ENCODE measurements around the gene CERS6. TPM values are rescaled to one million over a fixed set of nuclear protein-coding genes. Genes with fewer than 3 reads are reported as not detected.

The CERS6 gene
- total and polyA plus RNA-seq, 3 experiments from 2014 or later, result 3.6 to 7.8 (median 7.7) TPM

GRCh38 chr2:168564641-168565040 is 108.6 kb downstream of the CERS6 start:
- no peak for DNase-seq
- peaks cover 0 to 10% (median 9%) of the 10 kb centered on the region in 3 donors for H3K4me1 Mint-ChIP-seq
- H3K27me3 ChIP-seq (ENCODE audit: insufficient read depth, low read length, poor library complexity, severe bottlenecking), result no peaks in the 10 kb centered on the region
- peak overlapping the region in 2 of 8 donors; percentile 6 to 11 for H3K27ac Mint-ChIP-seq
- CTCF ChIA-PET, result no interaction called here
- H3K36me3 Mint-ChIP-seq, result peaks cover 0 to 22% (median 6%) of the 10 kb centered on the region in 3 donors
- POLR2A ChIA-PET, result no interaction called here
- H3K9me3 Mint-ChIP-seq, result no peaks in the 10 kb centered on the region
- H3K27me3 Mint-ChIP-seq, result no peaks in the 10 kb centered on the region
- no peaks in the 10 kb centered on the region for H3K36me3 ChIP-seq (ENCODE audit: insufficient read depth, low read length)
- H3K4me1 ChIP-seq (ENCODE audit: insufficient read depth, low read length), result no peaks in the 10 kb centered on the region
- no peak overlapping the region for H3K27ac ChIP-seq (ENCODE audit: low read depth, low read length)
- no peak overlapping the region for H3K4me3 Mint-ChIP-seq
- no peak overlapping the region for H3K4me3 ChIP-seq (ENCODE audit: low read length)
- no peaks in the 10 kb centered on the region for H3K9me3 ChIP-seq (ENCODE audit: low read length)

- H3K27me3 ChIP-seq (ENCODE audit: insufficient read depth, low read length, poor library complexity, severe bottlenecking), result no peaks in the 10 kb centered on the region
- Mint-ChIP-seq H3K4me3 (no peak overlapping the region), H3K27me3 (no peaks in the 10 kb centered on the region), H3K4me1 (peaks cover 0 to 10% (median 9%) of the 10 kb centered on the region in 3 donors), H3K27ac (no peak overlapping the region), H3K9me3 (no peaks in the 10 kb centered on the region), H3K36me3 (peaks cover 0 to 18% (median 6%) of the 10 kb centered on the region in 3 donors)
- H3K27ac ChIP-seq (ENCODE audit: low read depth, low read length), result no peak overlapping the region
- H3K36me3 ChIP-seq (ENCODE audit: insufficient read depth, low read length), result no peaks in the 10 kb centered on the region
- ChIA-PET CTCF (no interaction called here), POLR2A (no interaction called here)
- H3K4me1 ChIP-seq (ENCODE audit: insufficient read depth, low read length), result no peaks in the 10 kb centered on the region
- no peak for DNase-seq
- H3K9me3 ChIP-seq (ENCODE audit: low read length), result no peaks in the 10 kb centered on the region
- H3K4me3 ChIP-seq (ENCODE audit: low read length), result no peak overlapping the region
Measured at GRCh38 chr2:168565112-168565511, 109.0 kb downstream of the CERS6 start.

GRCh38 chr2:168565512-168565911 is 109.4 kb downstream of the CERS6 start:
- Mint-ChIP-seq H3K27me3 (no peaks in the 10 kb centered on the region), H3K27ac (no peak overlapping the region)
- CTCF ChIA-PET, result no interaction called here

GRCh38 chr2:168566974-168567665 is 111.0 kb downstream of the CERS6 start:
- Mint-ChIP-seq H3K36me3 (peaks cover 0 to 3% (median 2%) of the 10 kb centered on the region in 3 donors), H3K9me3 (no peaks in the 10 kb centered on the region), H3K4me1 (peaks cover 0 to 10% (median 9%) of the 10 kb centered on the region in 3 donors), H3K27ac (no peak overlapping the region), H3K4me3 (no peak overlapping the region), H3K27me3 (no peaks in the 10 kb centered on the region)
- H3K4me3 ChIP-seq (ENCODE audit: low read length), result no peak overlapping the region
- no peak overlapping the region for H3K27ac ChIP-seq (ENCODE audit: low read depth, low read length)
- H3K27me3 ChIP-seq (ENCODE audit: insufficient read depth, low read length, poor library complexity, severe bottlenecking), result no peaks in the 10 kb centered on the region
- no peaks in the 10 kb centered on the region for H3K36me3 ChIP-seq (ENCODE audit: insufficient read depth, low read length)
- H3K9me3 ChIP-seq (ENCODE audit: low read length), result no peaks in the 10 kb centered on the region
- no peaks in the 10 kb centered on the region for H3K4me1 ChIP-seq (ENCODE audit: insufficient read depth, low read length)
- DNase-seq, result no peak
- ChIA-PET CTCF (no interaction called here), POLR2A (no interaction called here)

More at GRCh38 chr2:168565512-168565911, 109.4 kb downstream of the CERS6 start:
- no peak overlapping the region for H3K27ac ChIP-seq (ENCODE audit: low read depth, low read length)
- POLR2A ChIA-PET, result no interaction called here
- H3K27me3 ChIP-seq (ENCODE audit: insufficient read depth, low read length, poor library complexity, severe bottlenecking), result no peaks in the 10 kb centered on the region
- Mint-ChIP-seq H3K36me3 (peaks cover 0 to 14% (median 6%) of the 10 kb centered on the region in 3 donors), H3K4me1 (peaks cover 0 to 10% (median 9%) of the 10 kb centered on the region in 3 donors), H3K9me3 (no peaks in the 10 kb centered on the region), H3K4me3 (no peak overlapping the region)
- H3K36me3 ChIP-seq (ENCODE audit: insufficient read depth, low read length), result no peaks in the 10 kb centered on the region
- no peak overlapping the region for H3K4me3 ChIP-seq (ENCODE audit: low read length)
- no peaks in the 10 kb centered on the region for H3K9me3 ChIP-seq (ENCODE audit: low read length)
- no peaks in the 10 kb centered on the region for H3K4me1 ChIP-seq (ENCODE audit: insufficient read depth, low read length)
- no peak for DNase-seq

GRCh38 chr2:168567836-168568235 is 111.8 kb downstream of the CERS6 start:
- peaks cover 0 to 3% (median 0%) of the 10 kb centered on the region in 3 donors for H3K36me3 Mint-ChIP-seq
- H3K4me3 Mint-ChIP-seq, result no peak overlapping the region
- ChIA-PET CTCF (no interaction called here), POLR2A (no interaction called here)
- Histone ChIP-seq H3K27me3 (ENCODE audit: insufficient read depth, low read length, poor library complexity, severe bottlenecking) (no peaks in the 10 kb centered on the region), H3K9me3 (ENCODE audit: low read length) (no peaks in the 10 kb centered on the region), H3K27ac (ENCODE audit: low read depth, low read length) (no peak overlapping the region), H3K4me1 (ENCODE audit: insufficient read depth, low read length) (no peaks in the 10 kb centered on the region), H3K4me3 (ENCODE audit: low read length) (no peak overlapping the region), H3K36me3 (ENCODE audit: insufficient read depth, low read length) (no peaks in the 10 kb centered on the region)
- H3K27ac Mint-ChIP-seq, result no peak overlapping the region
- DNase-seq, result no peak
- H3K27me3 Mint-ChIP-seq, result no peaks in the 10 kb centered on the region
- H3K4me1 Mint-ChIP-seq, result peaks cover 0 to 10% (median 9%) of the 10 kb centered on the region in 3 donors
- H3K9me3 Mint-ChIP-seq, result no peaks in the 10 kb centered on the region

GRCh38 chr2:168568476-168569267 is 112.6 kb downstream of the CERS6 start:
- Histone ChIP-seq H3K4me1 (ENCODE audit: insufficient read depth, low read length) (no peaks in the 10 kb centered on the region), H3K4me3 (ENCODE audit: low read length) (no peak overlapping the region), H3K27me3 (ENCODE audit: insufficient read depth, low read length, poor library complexity, severe bottlenecking) (no peaks in the 10 kb centered on the region), H3K27ac (ENCODE audit: low read depth, low read length) (no peak overlapping the region), H3K9me3 (ENCODE audit: low read length) (no peaks in the 10 kb centered on the region), H3K36me3 (ENCODE audit: insufficient read depth, low read length) (no peaks in the 10 kb centered on the region)
- peaks cover 0 to 3% (median 0%) of the 10 kb centered on the region in 3 donors for H3K36me3 Mint-ChIP-seq
- ChIA-PET POLR2A (no interaction called here), CTCF (no interaction called here)
- no peaks in the 10 kb centered on the region for H3K27me3 Mint-ChIP-seq
- H3K4me1 Mint-ChIP-seq, result peaks cover 0 to 10% (median 8%) of the 10 kb centered on the region in 3 donors
- H3K9me3 Mint-ChIP-seq, result no peaks in the 10 kb centered on the region
- no peak overlapping the region for H3K27ac Mint-ChIP-seq
- H3K4me3 Mint-ChIP-seq, result no peak overlapping the region
- DNase-seq, result no peak

- POLR2A ChIA-PET, result no interaction called here
- Mint-ChIP-seq H3K4me3 (no peak overlapping the region), H3K27me3 (no peaks in the 10 kb centered on the region), H3K4me1 (no peaks in the 10 kb centered on the region), H3K36me3 (peaks cover 0 to 5% (median 3%) of the 10 kb centered on the region in 3 donors), H3K9me3 (no peaks in the 10 kb centered on the region), H3K27ac (peak overlapping the region in 2 of 8 donors; percentile 48 to 55)
- Histone ChIP-seq H3K27me3 (ENCODE audit: insufficient read depth, low read length, poor library complexity, severe bottlenecking) (no peaks in the 10 kb centered on the region), H3K36me3 (ENCODE audit: insufficient read depth, low read length) (no peaks in the 10 kb centered on the region), H3K4me1 (ENCODE audit: insufficient read depth, low read length) (no peaks in the 10 kb centered on the region), H3K4me3 (ENCODE audit: low read length) (no peak overlapping the region), H3K9me3 (ENCODE audit: low read length) (no peaks in the 10 kb centered on the region), H3K27ac (ENCODE audit: low read depth, low read length) (no peak overlapping the region)
- no peak for DNase-seq
- CTCF ChIA-PET, result no interaction called here
Measured at GRCh38 chr2:168571061-168571460, 115.0 kb downstream of the CERS6 start.

- no peak overlapping the region for H3K4me3 ChIP-seq (ENCODE audit: low read length)
- no peaks in the 10 kb centered on the region for H3K27me3 Mint-ChIP-seq
Measured at GRCh38 chr2:168573128-168573903, 117.2 kb downstream of the CERS6 start.

More at GRCh38 chr2:168573128-168573903, 117.2 kb downstream of the CERS6 start:
- Mint-ChIP-seq H3K9me3 (no peaks in the 10 kb centered on the region), H3K36me3 (peaks cover 0 to 5% (median 3%) of the 10 kb centered on the region in 3 donors), H3K27ac (no peak overlapping the region), H3K4me3 (no peak overlapping the region), H3K4me1 (no peaks in the 10 kb centered on the region)
- ChIA-PET POLR2A (no interaction called here), CTCF (no interaction called here)
- no peak overlapping the region for H3K27ac ChIP-seq (ENCODE audit: low read depth, low read length)
- DNase-seq, result no peak
- no peaks in the 10 kb centered on the region for H3K9me3 ChIP-seq (ENCODE audit: low read length)
- H3K27me3 ChIP-seq (ENCODE audit: insufficient read depth, low read length, poor library complexity, severe bottlenecking), result no peaks in the 10 kb centered on the region
- H3K4me1 ChIP-seq (ENCODE audit: insufficient read depth, low read length), result peaks cover 8% of the 10 kb centered on the region
- H3K36me3 ChIP-seq (ENCODE audit: insufficient read depth, low read length), result no peaks in the 10 kb centered on the region
